SIG-M5 treated with dmso at 0.1 percent for 504 hours (cell line): Measurements from ENCODE around the gene MON1B.
A peak's percentile ranks its signal among the peaks of the same experiment; 100 is the strongest.

Experiments used
- DNase-seq: peaks from one replicate; lab custom pipeline; 2025; ENCODE audit not compliant: unreplicated experiment; lab: John Stamatoyannopoulos, UW

Gene MON1B

GRCh38 chr16:77195411-77195810 is 4.4 kb downstream of the MON1B start:
- DNase-seq: no peak

GRCh38 chr16:77197747-77198146 is 6.8 kb downstream of the MON1B start:
- no peak for DNase-seq

GRCh38 chr16:77199211-77199610 is 8.2 kb downstream of the MON1B start, which contains the start of gene SYCE1L:
TSS of gene SYCE1L (plus strand) at chr16:77199408. CDS start at chr16:77199452, 44 bp downstream.
- no peak for DNase-seq

- DNase-seq: no peak
Measured at GRCh38 chr16:77206533-77206932, 15.5 kb downstream of the MON1B start.

- no peak for DNase-seq
Measured at GRCh38 chr16:77207030-77207429, 16.0 kb downstream of the MON1B start.

GRCh38 chr16:77208382-77208781 is 17.4 kb downstream of the MON1B start:
- DNase-seq: no peak

GRCh38 chr16:77211880-77212740 is 21.1 kb downstream of the MON1B start:
- DNase-seq: peak; percentile 11

- peak; percentile 21 for DNase-seq
Measured at GRCh38 chr16:77212741-77213541, 22.0 kb downstream of the MON1B start.

- DNase-seq: no peak
Measured at GRCh38 chr16:77213542-77214106, 22.6 kb downstream of the MON1B start.

- no peak for DNase-seq
Measured at GRCh38 chr16:77214411-77215138, 23.6 kb downstream of the MON1B start.

GRCh38 chr16:77219437-77219836 is 28.4 kb downstream of the MON1B start:
- DNase-seq: no peak

- no peak for DNase-seq
Measured at GRCh38 chr16:77220427-77220826, 29.4 kb downstream of the MON1B start.

GRCh38 chr16:77221482-77221881 is 30.5 kb downstream of the MON1B start:
- no peak for DNase-seq

GRCh38 chr16:77223184-77223583 is 32.2 kb downstream of the MON1B start:
- no peak for DNase-seq

GRCh38 chr16:77225182-77225581 is 34.2 kb downstream of the MON1B start:
- DNase-seq: no peak

GRCh38 chr16:77227745-77228144 is 36.8 kb downstream of the MON1B start:
- no peak for DNase-seq

- no peak for DNase-seq
Measured at GRCh38 chr16:77231047-77231446, 40.1 kb downstream of the MON1B start.

- DNase-seq: no peak
Measured at GRCh38 chr16:77233799-77234519, 43.0 kb downstream of the MON1B start.

GRCh38 chr16:77234611-77235010 is 43.6 kb downstream of the MON1B start:
- no peak for DNase-seq

GRCh38 chr16:77236063-77236511 is 45.1 kb downstream of the MON1B start:
- DNase-seq: peak; percentile 71
